IPS-20b (cell line): Measurements from ENCODE around the gene TAS2R46.
"Not testable (repeated sequence)": the region's sequence is repeated elsewhere in the genome, so short reads cannot be mapped to it uniquely, and the experiment has no call there.

ENCODE experiments used
- H3K27ac ChIP-seq: one replicate; pipeline ENCODE4 v1.5.1; 2013; ENCODE audit warnings: low read length
- H3K27me3 ChIP-seq: 2 replicates; pipeline ENCODE4 v1.6.1; 2013; ENCODE audit warnings: mild to moderate bottlenecking, low read length, inconsistent platforms; ENCODE audit not compliant: insufficient read depth
- H3K36me3 ChIP-seq: 2 replicates; pipeline ENCODE4 v1.6.1; 2013; ENCODE audit warnings: low read depth, mild to moderate bottlenecking, inconsistent platforms, low read length, moderate library complexity; ENCODE audit not compliant: insufficient read depth
- H3K4me1 ChIP-seq: 2 replicates; pipeline ENCODE4 v1.6.1; 2013; ENCODE audit warnings: mild to moderate bottlenecking, control low read depth, inconsistent platforms, low read length, moderate library complexity; ENCODE audit not compliant: insufficient read depth
- H3K4me3 ChIP-seq: 2 replicates; pipeline ENCODE4 v1.5.1; 2013; ENCODE audit warnings: mild to moderate bottlenecking, low read length, inconsistent platforms
- H3K9ac ChIP-seq: 2 replicates; pipeline ENCODE4 v1.6.1; 2013; ENCODE audit warnings: low read depth, mild to moderate bottlenecking, inconsistent platforms, low read length, moderate library complexity
- H3K9me3 ChIP-seq: 2 replicates; pipeline ENCODE4 v1.6.1; 2013; ENCODE audit warnings: mild to moderate bottlenecking, low read depth, low read length, inconsistent platforms; ENCODE audit not compliant: insufficient read depth

TAS2R46 gene

DNA sequence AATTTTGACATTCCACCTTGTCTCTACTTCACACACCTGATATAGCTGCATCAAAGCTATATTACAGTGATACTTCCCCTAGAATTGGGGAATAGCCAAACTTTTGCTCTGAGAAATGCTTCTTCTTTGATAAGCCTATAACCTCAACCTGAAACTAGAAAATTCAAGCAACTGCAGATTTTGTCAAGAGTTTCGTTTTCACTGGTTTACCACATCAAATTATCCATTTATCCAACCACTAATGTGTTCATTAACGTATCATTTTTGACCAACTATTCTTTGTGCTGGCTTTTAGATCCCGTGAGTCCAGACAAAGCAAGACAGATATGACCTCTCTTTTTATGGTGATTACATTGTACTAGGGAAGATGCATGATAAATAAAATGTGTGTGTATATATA, 13.5 kb upstream of the TAS2R46 start:
- Histone ChIP-seq H3K4me3 (no peak overlapping the region), H3K9ac (no peak overlapping the region), H3K27ac (no peak overlapping the region), H3K4me1 (peaks cover 16% of the 10 kb centered on the region; the same call in 1 of the 2 replicates), H3K9me3 (peaks cover under 1% of the 10 kb centered on the region; the same call in 1 of the 2 replicates), H3K36me3 (no peaks in the 10 kb centered on the region), H3K27me3 (no peaks in the 10 kb centered on the region)

DNA sequence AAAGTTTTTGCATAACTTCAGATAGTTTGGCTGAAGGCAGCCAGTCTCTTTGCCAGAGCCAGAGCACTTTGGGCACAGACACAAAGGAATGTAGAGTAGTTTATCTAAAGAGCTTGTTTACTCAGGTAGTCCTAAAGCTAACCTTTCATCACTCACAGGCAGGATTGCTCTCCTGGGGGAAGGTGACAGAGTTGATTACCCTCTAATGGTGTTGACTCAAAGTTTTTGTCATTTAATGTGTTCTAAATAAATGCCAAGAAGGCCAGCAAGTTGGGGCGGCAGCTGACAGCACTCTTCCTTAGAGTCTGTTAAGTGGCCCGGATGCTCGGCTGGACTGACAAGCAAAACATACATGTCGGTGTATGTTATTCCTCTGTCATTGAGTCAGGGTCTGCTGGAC, 9.3 kb upstream of the TAS2R46 start:
- H3K4me3 ChIP-seq = no peak overlapping the region
- H3K27me3 ChIP-seq = no peaks in the 10 kb centered on the region
- no peaks in the 10 kb centered on the region for H3K9me3 ChIP-seq
- H3K9ac ChIP-seq = no peak overlapping the region
- no peaks in the 10 kb centered on the region for H3K36me3 ChIP-seq
- peaks cover 17% of the 10 kb centered on the region; the same call in 1 of the 2 replicates for H3K4me1 ChIP-seq
- no peak overlapping the region for H3K27ac ChIP-seq

DNA sequence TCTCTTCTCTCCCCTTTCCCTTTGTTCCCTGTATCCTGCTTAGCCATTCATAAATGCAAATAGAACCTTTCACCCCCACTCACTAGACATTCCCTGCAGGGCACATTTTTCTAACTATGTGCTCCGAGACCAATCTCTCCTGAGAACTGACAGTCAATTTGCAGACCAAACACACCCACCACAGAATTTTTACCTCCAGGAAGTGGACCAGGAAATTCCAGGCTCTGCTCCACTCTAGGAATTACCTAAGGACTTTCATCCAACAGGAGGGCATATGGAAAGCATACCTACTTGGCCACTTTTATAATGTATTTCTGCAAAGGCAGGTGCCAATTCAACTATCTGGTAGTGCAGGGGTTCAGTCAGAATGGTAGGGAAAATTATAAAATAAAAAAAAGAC, 8.9 kb upstream of the TAS2R46 start:
- Histone ChIP-seq H3K9me3 (no peaks in the 10 kb centered on the region), H3K27ac (no peak overlapping the region), H3K36me3 (no peaks in the 10 kb centered on the region), H3K9ac (no peak overlapping the region), H3K4me1 (peaks cover 17% of the 10 kb centered on the region; the same call in 1 of the 2 replicates), H3K27me3 (no peaks in the 10 kb centered on the region), H3K4me3 (no peak overlapping the region)

DNA sequence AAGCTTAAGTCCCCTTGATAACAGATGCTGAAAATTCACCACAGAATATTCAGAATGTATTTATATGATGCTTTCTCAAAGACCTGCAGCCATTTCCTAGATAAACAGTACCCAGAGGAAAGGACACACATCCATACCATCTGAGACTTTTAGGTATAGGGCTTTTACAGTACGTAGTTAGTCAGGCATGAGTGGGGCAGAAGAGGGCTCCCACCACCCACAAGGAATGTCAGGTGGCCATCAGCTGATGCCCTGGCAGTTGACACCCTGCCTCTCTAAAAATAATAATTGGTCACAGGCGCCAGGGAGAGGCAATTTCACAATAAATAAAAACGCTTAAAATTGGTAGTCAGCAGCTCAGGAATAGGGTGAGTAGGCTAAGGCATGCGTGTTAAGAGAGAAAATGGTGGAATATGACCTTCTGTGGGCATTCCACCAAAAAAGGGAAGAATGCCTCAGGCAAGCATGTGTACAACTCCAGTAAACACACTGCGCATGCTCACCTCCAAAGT, 7.8 kb upstream of the TAS2R46 start:
- no peak overlapping the region for H3K9ac ChIP-seq
- H3K4me3 ChIP-seq = no peak overlapping the region
- no peaks in the 10 kb centered on the region for H3K9me3 ChIP-seq
- no peaks in the 10 kb centered on the region for H3K36me3 ChIP-seq
- peaks cover 17% of the 10 kb centered on the region; the same call in 1 of the 2 replicates for H3K4me1 ChIP-seq
- no peaks in the 10 kb centered on the region for H3K27me3 ChIP-seq
- no peak overlapping the region for H3K27ac ChIP-seq

DNA sequence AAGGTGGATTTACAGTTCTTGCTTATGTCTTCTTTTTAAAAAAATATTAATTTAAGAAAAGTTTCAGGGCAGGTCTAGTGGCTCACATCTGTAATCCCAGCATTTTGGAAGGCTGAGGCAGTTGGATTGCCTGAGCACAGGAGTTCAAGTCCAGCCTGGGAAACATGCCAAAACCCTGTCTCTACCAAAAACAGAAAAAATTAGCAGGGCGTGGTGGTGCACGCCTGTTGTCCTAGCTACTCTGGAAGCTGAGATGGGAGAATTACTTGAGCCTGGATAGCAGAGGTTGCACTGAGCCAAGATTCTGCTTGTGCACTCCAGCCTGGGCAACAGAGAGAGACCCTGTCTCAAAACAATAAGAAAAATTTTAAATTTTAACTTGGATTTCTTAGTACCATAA, 5.4 kb upstream of the TAS2R46 start:
- no peaks in the 10 kb centered on the region for H3K9me3 ChIP-seq
- H3K4me1 ChIP-seq = peaks cover 17% of the 10 kb centered on the region; the same call in 1 of the 2 replicates
- no peaks in the 10 kb centered on the region for H3K36me3 ChIP-seq
- no peak overlapping the region for H3K4me3 ChIP-seq
- no peaks in the 10 kb centered on the region for H3K27me3 ChIP-seq
- no peak overlapping the region for H3K9ac ChIP-seq
- H3K27ac ChIP-seq = no peak overlapping the region

DNA sequence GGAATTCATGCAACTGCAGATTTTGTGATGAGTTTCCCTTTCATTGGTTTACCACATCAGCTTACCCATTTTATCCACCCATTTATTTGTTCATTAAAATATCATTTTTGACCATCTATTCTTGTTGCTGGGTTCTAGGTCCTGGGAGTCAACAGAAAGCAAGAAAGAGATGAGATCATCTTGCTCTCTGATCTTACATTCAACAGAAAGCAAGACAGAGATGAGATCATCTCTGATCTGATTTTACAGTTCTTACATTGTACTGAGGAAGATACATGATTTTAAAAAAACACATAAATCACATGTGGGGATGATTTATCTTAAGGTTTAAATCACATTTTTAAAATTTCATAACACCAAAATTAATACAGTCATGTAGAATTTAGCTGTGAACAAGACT, 2.3 kb downstream of the TAS2R46 start:
- H3K4me1 ChIP-seq = no peaks in the 10 kb centered on the region
- H3K27ac ChIP-seq = no peak overlapping the region

DNA sequence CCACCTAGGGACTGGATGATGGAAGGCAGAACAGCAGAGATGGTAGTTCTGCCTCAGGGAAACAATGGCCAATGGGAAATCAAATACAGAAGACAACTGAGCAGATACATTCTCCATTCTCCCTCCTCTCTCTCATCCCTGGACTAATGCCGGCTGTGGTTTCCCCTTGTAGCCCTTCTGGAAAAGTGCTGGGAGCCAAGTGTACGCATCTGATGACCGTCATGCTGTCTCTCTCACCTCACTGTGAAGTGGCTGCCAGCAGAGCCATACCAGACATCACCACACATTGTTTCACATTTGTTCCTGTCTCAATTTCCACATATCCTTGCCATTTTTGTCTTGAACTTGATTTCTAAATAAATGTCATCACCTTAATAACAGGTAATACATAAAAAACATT, 3.1 kb downstream of the TAS2R46 start:
- Histone ChIP-seq H3K27me3 (no peaks in the 10 kb centered on the region), H3K9me3 (no peaks in the 10 kb centered on the region), H3K4me3 (no peak overlapping the region), H3K36me3 (no peaks in the 10 kb centered on the region), H3K4me1 (no peaks in the 10 kb centered on the region), H3K9ac (no peak overlapping the region), H3K27ac (no peak overlapping the region)

More for the DNA sequence above, 2.3 kb downstream of the TAS2R46 start:
- Histone ChIP-seq H3K9ac (no peak overlapping the region), H3K36me3 (no peaks in the 10 kb centered on the region), H3K4me3 (no peak overlapping the region), H3K9me3 (no peaks in the 10 kb centered on the region), H3K27me3 (no peaks in the 10 kb centered on the region)

DNA sequence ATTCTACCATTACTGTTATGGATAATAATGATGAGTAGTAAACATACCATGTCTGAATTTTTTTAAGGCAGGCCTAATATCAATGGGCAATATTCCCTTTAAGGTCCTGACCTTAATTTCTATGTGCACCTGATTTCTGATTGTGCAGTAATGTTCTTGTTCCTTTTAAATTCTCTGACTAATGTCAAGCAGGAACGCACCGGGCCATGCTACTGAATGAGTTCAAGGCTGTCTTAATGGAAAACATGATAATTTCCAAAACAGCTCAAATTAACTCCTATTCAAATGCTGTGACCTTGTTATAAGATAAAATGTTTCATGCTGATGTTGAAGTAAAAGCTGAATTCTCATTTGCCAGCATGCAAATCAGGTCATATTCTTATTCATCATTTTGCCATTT, 6.8 kb downstream of the TAS2R46 start:
- Histone ChIP-seq H3K36me3 (peaks cover 6% of the 10 kb centered on the region), H3K9ac (no peak overlapping the region), H3K4me3 (no peak overlapping the region)

DNA sequence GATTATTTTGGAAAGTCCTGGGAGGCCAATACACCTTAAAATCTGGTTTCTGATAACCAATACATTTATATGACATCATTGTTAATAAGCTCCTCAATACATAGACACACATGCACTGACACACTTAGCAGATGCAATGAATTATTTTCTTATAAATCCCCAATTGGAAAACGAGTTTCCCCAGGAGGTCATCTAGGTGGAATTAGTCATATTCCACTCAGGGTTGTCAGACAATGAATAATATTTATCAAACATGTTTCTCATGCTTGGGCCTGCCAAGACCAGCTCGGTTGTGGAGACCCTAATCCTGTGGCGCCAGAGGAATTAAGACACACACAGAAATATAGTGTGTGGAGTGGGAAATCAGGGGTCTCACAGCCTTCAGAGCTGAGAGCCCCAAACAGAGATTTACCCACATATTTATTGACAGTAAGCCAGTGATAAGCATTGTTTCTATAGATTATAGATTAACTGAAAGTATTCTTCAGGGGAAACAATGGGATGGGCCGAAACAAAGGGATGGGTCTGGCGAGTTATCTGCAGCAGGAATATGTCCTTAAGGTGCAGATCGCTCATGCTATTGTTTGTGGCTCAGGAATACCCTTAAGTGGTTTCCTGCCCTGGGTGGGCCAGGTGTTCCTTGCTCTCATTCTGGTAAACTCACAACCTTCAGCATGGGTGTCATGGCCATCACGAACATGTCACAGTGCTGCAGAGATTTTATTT, 12.1 kb downstream of the TAS2R46 start:
- H3K4me1 ChIP-seq, H3K27me3 ChIP-seq, H3K27ac ChIP-seq, H3K4me3 ChIP-seq, H3K9ac ChIP-seq: not testable (repeated sequence)
- H3K9me3 ChIP-seq = peaks cover 21% of the 10 kb centered on the region
- peaks cover 15% of the 10 kb centered on the region for H3K36me3 ChIP-seq

More for the DNA sequence above, 6.8 kb downstream of the TAS2R46 start:
- no peaks in the 10 kb centered on the region for H3K27me3 ChIP-seq
- H3K9me3 ChIP-seq = peaks cover 21% of the 10 kb centered on the region
- H3K27ac ChIP-seq = no peak overlapping the region
- no peaks in the 10 kb centered on the region for H3K4me1 ChIP-seq

DNA sequence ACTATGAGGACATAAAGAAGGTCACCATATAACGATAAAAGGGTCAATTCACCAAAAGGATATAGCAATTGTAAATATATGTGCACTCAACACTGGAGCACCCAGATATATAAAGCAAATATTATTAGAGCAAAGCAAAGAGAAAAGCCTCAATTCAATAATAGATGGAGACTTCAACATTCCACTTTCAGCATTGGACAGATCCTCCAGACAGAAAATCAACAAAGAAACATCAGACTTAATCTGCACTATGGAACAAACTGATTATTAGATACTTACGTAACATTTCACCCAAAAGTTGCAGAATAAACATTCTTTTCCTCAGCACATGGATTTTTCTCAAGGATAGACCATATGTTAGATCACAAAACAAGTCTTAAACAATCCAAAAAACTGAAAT, 20.7 kb downstream of the TAS2R46 start:
- not testable (repeated sequence) for H3K9me3 ChIP-seq, H3K36me3 ChIP-seq, H3K9ac ChIP-seq, H3K4me3 ChIP-seq, H3K27me3 ChIP-seq, H3K27ac ChIP-seq, H3K4me1 ChIP-seq

DNA sequence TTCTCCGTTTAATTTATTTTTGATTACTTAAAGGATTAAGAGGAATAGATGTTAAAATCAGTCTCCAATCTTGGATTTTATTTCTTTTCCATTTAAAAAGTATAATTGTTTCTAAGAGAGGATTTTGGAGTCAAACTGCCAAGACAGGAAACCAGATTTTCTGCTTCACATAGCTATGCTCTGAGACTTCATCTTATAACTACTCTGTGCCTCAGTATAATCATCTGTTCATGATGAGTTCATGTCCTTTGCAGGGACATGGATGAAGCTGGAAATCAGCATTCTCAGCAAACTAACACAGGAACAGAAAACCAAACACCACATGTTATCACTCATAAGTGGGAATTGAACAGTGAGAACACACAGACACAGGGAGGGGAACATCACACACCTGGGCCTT, 21.9 kb downstream of the TAS2R46 start:
- H3K27me3 ChIP-seq = no peaks in the 10 kb centered on the region
- no peaks in the 10 kb centered on the region for H3K9me3 ChIP-seq
- no peak overlapping the region for H3K4me3 ChIP-seq
- no peak overlapping the region for H3K27ac ChIP-seq
- no peaks in the 10 kb centered on the region for H3K4me1 ChIP-seq
- H3K9ac ChIP-seq = no peak overlapping the region
- H3K36me3 ChIP-seq = no peaks in the 10 kb centered on the region

DNA sequence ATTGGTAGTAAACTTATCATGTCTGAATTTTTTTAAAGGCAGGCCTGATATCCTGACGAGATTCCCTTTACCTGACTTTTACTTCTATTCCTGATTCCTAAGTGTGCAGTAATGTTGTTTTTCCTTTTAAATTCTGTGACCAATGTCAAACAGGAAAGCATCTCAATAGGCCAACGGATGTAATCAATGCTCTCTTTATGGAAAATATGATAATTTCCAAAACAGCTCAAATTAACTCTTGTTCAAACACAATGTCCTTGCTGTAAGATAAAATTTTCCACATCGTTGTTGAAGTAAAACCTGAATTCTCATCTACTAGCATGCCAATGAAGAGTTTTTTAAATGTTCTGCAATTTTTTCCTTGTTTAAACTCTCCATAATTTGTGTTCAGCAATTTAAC, 22.9 kb downstream of the TAS2R46 start:
- Histone ChIP-seq H3K27me3 (no peaks in the 10 kb centered on the region), H3K4me1 (no peaks in the 10 kb centered on the region), H3K36me3 (no peaks in the 10 kb centered on the region), H3K9ac (no peak overlapping the region), H3K4me3 (no peak overlapping the region), H3K9me3 (no peaks in the 10 kb centered on the region), H3K27ac (no peak overlapping the region)
